A204.1 (cell line): ENCODE results near the gene SPHKAP.
"Not testable (repeated sequence)": the region's sequence is repeated elsewhere in the genome, so short reads cannot be mapped to it uniquely, and the experiment has no call there.

Source experiments
- FAIRE-seq: peaks from 2 replicates; lab custom pipeline; 2012; peaks lifted over from hg19 to GRCh38; lab: Jason Lieb, UNC

Gene SPHKAP

DNA sequence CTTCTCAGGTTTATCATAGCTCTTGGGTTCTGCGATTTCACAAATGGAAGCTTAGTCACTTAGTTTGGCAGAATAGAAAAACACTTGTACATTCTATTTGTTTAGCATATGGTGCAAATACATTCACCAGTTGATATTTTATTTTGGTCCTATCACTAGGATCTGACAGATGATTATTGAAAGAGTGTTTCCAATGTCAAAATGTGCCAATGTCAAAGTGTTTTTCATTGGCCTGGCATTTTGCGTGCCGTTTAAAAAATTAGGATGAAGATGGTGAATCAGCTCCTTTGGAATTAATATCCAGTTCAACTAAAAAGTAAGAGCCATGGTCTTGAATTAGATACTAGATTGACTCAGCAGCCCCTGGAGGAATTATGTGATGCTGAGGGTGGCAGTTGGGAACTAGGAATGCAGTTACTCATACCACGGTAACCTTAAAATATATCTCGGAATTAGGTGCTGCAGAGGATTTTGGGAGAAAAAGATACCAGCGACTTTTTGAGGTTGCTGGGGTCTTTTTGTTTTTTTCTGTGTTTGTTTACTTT lies 87.0 kb downstream of the SPHKAP start:
- no peak for FAIRE-seq

DNA sequence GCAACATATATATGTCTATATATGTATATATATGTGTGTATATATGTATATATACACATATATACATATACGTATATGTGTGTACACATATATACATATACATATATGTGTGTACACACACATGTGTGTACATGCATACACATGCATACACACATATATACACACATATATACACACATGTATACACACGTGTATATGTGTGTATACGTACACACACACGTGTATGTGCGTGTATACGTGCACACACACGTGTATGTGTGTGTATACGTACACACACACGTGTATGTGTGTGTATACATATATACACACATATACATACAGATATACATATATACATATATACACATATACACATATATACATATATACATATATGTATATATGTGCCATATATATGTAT lies 89.4 kb downstream of the SPHKAP start:
- peak; percentile 3 for FAIRE-seq

- FAIRE-seq: no peak
These were observed 94.9 kb downstream of the SPHKAP start for GRCh38 chr2:228086561-228086960.

DNA sequence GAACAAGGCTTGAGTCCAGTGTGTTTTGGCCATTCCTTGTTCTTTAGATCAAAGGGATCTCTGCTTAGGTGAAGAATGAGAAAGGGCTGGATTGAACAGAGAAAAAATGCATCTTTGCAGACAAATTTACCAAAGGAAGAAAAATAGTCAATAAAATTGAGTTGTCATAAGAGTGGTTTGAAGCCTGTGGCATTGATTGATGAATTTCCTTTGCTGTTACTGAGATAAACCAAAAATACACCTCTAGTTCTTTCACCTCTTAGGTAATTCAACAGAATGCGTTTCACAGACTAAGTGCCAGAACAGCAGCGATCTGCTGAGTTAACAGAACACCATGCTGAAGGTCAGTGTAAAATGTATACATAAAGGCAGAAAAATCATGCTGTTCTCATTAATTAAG lies 96.8 kb downstream of the SPHKAP start:
- no peak for FAIRE-seq

- FAIRE-seq: no peak
These were observed 98.4 kb downstream of the SPHKAP start for GRCh38 chr2:228083131-228083530.

- no peak for FAIRE-seq
These were observed 98.9 kb downstream of the SPHKAP start for GRCh38 chr2:228082571-228082970.

DNA sequence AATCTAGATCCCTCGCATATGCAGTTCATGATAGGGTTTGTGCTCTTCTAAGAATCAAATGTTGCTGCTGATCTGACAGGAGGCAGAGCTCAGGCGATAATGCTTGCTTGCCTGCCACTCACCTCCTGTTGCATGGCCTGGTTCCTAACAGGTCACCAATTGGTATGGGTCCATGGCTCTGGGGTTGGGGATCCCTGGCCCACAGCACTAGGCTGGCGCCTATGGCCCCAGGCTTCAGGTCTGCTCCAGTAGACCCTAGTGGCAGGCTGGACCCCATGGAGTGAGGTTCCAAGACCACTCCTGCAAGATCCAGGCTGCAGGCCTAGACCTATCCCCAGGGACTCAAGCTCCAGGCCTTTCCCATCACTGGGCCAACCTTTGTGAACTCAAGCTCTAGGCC lies 102.3 kb downstream of the SPHKAP start:
- no peak for FAIRE-seq

GRCh38 chr2:228076695-228077094 lies 104.8 kb downstream of the SPHKAP start:
- not testable (repeated sequence) for FAIRE-seq

DNA sequence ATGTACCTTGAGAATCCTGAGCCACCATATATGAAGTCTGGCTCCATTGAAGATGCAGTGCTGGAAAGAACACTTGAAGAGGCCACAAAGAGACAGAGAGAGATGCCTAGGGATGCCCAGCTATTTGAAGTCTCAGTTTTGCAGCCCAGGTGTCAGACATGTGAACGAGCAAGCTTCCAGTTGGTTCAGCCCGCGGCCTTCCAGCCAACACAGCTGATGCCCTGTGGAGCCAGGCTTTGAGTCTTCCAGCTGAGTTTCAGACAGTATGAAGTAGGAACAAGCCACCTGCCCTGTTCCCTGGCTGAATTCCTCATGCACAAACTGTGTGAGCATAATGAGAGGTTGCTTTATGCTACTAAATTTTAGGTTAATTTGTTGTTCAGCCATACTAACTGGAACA lies 108.8 kb downstream of the SPHKAP start:
- FAIRE-seq: no peak

DNA sequence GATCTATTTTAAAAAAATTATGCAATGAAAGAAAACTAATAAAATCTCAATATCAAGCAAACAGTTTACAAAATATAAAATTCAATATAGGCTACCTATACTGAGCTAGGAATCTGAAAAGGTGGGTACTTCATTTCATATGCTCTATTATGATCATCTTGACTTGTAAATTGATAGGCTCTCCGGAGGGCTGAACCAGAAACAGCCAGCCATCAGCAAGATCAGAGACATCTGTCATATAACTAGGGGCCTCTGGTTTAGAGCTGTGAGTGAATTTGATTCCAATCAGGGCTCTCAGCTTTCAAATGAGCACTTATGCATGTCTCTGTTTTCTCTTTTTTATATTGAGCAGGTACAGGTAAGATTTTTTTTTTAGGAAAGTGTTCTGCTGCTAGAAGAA lies 114.2 kb downstream of the SPHKAP start:
- no peak for FAIRE-seq

GRCh38 chr2:228066126-228066798 lies 115.2 kb downstream of the SPHKAP start:
- FAIRE-seq: no peak

DNA sequence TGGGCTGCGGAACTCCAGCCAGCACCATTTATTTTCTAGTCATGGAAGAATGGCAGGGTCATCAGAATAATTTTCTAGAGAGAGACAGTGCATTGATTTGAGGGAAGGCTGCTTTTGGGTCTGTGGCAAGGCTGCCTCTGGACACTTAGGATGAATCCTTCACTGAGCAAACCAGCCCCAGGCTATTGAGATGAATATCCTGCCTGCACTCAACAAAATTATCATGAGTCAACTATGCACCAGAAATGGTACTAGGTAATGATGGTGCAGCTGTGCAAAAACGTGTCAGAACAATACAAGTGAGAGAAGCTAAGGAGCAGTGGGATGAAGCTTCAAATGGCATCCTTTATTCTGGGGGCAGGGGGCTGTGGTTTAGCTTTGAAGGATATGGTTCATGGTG lies 115.8 kb downstream of the SPHKAP start:
- no peak for FAIRE-seq

DNA sequence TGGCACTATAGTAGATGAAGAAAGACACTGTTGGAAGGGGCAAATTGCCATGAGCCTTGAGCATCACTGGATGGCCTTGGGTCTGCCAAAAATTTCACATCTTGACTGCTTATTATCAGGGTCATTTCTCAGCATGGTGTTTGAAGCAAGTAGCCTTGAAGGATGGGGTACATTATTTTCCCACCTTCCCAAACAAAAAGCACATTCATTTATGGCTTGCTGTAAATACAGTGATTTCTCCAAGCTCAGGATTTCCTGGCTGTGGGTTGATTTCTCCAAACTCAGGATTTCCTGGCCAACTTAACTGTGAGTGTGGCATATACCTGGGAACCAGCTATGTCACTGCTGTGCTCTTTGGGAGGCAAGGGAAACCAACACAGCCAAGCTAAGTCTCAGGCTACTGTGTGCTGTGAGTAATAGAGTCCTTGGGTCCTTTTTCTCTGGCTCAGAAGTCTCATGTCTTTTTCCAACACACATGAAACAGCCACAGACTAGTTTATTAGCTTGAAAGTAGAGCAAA lies 116.6 kb downstream of the SPHKAP start:
- no peak for FAIRE-seq

DNA sequence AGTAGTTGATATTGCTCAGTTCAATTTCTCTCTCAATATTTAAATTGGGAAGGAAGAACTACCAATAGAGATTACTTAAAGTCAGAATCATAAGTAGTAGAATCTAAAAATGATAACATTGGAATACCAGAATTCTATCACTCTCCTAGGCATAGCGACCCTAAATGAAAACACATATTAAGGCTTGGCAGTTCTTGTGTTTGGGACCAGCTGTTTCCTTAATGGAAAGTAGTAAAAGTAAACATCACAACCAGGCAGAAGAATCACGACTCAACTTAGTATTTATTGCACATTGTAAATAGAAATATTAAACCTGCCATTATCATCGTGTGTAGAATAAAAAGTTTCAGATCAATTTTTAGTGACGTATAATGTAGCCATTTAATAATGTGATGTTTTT lies 117.5 kb downstream of the SPHKAP start:
- FAIRE-seq: no peak

GRCh38 chr2:228063558-228063957 lies 117.9 kb downstream of the SPHKAP start:
- no peak for FAIRE-seq

DNA sequence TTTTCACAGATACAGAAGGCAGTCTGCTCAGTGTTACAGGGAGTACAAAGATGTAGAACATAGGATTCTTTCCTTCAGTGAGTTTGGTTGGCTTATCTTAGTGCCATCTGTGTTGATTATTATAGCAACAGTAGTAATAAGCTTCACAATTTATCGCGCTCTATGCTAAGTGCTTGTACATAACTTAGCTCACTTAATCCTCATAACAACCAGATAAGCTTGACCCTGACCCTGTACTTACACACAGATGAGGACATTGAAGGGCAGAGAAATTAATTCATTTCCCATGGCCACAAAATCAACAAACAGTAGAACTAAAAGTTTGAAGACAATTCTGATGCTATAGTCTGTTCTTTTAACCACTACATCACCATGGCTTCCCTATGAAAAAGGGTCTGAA lies 121.8 kb downstream of the SPHKAP start:
- FAIRE-seq: no peak

DNA sequence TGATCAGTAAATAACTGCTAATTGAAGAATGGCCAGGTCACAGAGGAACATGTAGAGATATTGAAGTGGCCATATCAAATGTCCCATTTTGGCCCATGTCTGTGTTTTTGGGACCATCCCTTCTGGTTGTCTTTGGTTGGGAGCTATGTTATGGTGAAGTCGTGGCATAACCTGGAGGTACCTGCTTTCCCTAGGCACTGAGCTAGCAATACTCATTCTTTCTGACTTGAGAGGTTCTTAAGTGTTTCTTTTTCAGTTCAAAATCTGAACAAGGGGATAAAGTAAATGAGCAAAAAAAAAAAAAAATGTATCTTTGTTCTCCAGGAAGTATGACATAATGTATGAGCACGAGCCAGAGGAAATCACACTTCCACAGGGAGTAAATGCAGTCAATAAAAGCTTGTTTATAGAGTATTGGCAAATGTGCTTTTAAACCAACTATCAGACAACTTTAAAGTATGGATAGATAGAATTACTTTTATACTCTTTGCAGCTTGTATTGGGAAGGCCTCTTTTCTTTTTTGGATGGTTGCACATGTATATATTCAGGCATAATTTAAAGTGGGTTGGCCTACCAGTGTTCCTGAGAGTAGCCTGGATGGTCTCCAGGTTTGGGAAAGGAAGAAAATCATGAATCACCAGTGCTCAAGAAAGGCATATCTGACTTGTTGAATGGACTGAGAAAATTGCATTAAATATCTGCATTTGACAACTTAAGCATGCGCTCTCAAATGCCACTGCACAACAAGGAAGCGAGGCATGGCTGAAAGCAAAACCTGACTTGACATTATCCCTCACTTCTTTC lies 125.0 kb downstream of the SPHKAP start:
- FAIRE-seq: no peak

- FAIRE-seq: peak; percentile 74
These were observed 132.5 kb downstream of the SPHKAP start for GRCh38 chr2:228048838-228049490.

- no peak for FAIRE-seq
These were observed 140.5 kb downstream of the SPHKAP start for GRCh38 chr2:228040995-228041394.

DNA sequence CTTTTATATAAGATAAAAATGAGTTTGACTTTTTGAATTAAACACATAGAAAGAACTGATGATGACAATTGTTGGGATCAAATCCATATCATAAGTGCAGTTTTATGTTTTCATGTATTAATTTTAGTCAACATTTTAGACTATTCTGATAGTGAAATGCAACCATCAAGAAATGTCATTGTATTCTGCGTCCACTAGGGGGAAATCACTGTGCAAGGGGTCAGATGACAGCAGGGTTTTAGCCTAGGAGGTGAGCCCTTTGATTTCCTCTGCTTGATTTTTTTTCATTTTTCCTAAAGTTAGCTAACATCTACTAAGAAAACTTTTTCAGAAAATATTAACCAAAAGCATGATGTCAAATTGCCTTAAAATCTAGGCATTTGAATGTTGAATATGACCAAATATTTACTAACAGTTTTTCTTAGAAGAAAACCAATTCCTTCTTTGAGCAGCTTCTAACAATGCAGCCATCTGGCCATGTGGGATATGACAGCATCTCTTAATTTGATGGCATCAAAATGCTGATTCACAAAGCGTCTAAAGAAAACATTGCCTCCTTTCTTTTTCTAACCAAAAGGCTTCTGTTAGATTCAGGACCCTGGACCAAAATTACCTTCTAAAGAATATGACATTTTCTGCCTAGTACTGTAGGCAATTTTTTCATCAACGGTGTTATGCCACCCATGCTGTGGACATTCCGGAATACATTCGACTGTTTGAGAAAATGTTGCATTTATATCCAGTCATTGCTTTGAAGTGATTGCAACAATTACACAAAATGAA lies 141.5 kb downstream of the SPHKAP start:
- peak; percentile 94 for FAIRE-seq

DNA sequence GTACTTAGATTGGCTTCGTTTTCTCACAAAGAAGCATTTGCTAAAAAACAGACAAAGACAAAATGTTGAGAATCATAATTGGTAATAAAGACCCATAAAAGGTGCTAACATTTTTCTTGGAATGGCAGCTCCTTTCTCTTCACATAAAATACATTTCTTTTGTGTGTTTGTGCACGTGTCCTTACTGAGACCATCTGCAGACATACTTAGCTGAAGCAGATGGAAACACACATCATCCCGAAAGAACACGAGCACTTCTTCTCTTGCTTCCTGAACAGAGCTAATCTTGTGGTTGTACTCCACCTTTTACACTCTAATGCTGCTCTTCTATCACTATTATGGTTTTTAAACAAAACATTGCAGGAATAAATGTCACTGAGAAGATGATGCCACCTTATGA lies 142.5 kb downstream of the SPHKAP start:
- no peak for FAIRE-seq

DNA sequence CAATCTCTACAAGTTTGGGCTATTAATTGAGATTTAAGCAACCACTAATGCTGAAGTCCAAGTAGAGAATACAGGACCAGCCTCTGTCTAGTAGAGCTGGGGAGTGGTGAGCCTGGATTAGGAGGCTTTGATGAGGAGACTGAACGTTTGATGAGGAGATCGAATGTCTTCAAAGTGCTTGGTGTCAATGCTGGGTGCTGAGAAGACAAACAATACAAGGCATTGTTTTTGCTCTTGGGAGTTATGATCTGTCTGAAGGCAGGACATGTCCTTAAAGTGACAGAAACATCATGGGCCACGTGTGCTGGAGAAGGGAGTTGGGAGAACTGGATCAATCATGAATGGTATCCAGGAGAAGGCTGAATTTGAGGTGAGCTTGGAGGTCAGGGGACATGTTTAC lies 143.6 kb downstream of the SPHKAP start:
- no peak for FAIRE-seq
